Measurements from ENCODE around the gene ZBTB3. TPM values are rescaled to one million over a fixed set of nuclear protein-coding genes. Genes with fewer than 3 reads are reported as not detected.
"Not testable (repeated sequence)": the region's sequence is repeated elsewhere in the genome, so short reads cannot be mapped to it uniquely, and the experiment has no call there.

Gene ZBTB3
- total RNA-seq, 2 experiments from 2014 or later, result 13.3 to 13.4 TPM

- ChIA-PET CTCF (interaction anchor here (1.8 to 2.1 kb wide), 3 partner anchors 61 to 100 kb away, joined by 6 to 8 read pairs (median 7); no protein-coding TSS in a partner anchor), POLR2A (interaction anchor here (0.7 to 5.2 kb wide), 16 partner anchors 8 to 1431 kb away, joined by 3 to 90 read pairs (median 8); partner anchors contain the start of genes GANAB, GNG3, HNRNPUL2 and INTS5)
- Mint-ChIP-seq H3K27ac (peak overlapping the region; percentile 19), H3K4me1 (peaks cover 24% of the 10 kb centered on the region), H3K4me3 (peak overlapping the region; percentile 95), H3K36me3 (ENCODE audit: low read depth) (peaks cover 5% of the 10 kb centered on the region), H3K27me3 (no peaks in the 10 kb centered on the region), H3K9me3 (no peaks in the 10 kb centered on the region)
- no peak for DNase-seq
These were observed 1.2 kb upstream of the ZBTB3 start for GRCh38 chr11:62755086-62755615.

- no peak for DNase-seq
- H3K27ac Mint-ChIP-seq, result peak overlapping the region; percentile 93
- H3K4me1 Mint-ChIP-seq, result peaks cover 36% of the 10 kb centered on the region
- H3K4me3 Mint-ChIP-seq, result peak overlapping the region; percentile 95
- POLR2A ChIA-PET, result interaction anchor here (0.8 to 5.2 kb wide), 39 partner anchors 8 to 201 kb away, joined by 3 to 90 read pairs (median 6); partner anchors contain the start of genes C11orf98, CSKMT, GANAB and GNG3
- H3K27me3 Mint-ChIP-seq, result no peaks in the 10 kb centered on the region
- H3K36me3 Mint-ChIP-seq (ENCODE audit: low read depth), result peaks cover 11% of the 10 kb centered on the region
- no peaks in the 10 kb centered on the region for H3K9me3 Mint-ChIP-seq
- CTCF ChIA-PET, result interaction anchor here (0.9 to 2.2 kb wide), 23 partner anchors 9 to 196 kb away, joined by 3 to 30 read pairs (median 5); partner anchors contain the start of genes B3GAT3, EEF1G, HNRNPUL2 and POLR2G
These were observed 795 bp downstream of the ZBTB3 start for GRCh38 chr11:62752994-62753735.

GRCh38 chr11:62752177-62752785, 1.7 kb downstream of the ZBTB3 start:
- Mint-ChIP-seq H3K9me3 (no peaks in the 10 kb centered on the region), H3K4me1 (peaks cover 36% of the 10 kb centered on the region), H3K36me3 (ENCODE audit: low read depth) (peaks cover 11% of the 10 kb centered on the region), H3K27me3 (no peaks in the 10 kb centered on the region), H3K27ac (peak overlapping the region; percentile 93), H3K4me3 (peak overlapping the region; percentile 11)
- ChIA-PET CTCF (interaction anchor here (1.3 to 2.2 kb wide), 3 partner anchors 9 to 195 kb away, joined by 3 to 7 read pairs (median 5); partner anchors contain the start of genes POLR2G and TMEM179B), POLR2A (interaction anchor here (1.2 to 5.2 kb wide), 13 partner anchors 11 to 161 kb away, joined by 3 to 90 read pairs (median 12); partner anchors contain the start of genes C11orf98, CSKMT, GANAB and HNRNPUL2)
- DNase-seq, result no peak

GRCh38 chr11:62749931-62750330, 4.0 kb downstream of the ZBTB3 start:
- ChIA-PET POLR2A (interaction anchor here (0.6 to 1.9 kb wide), 2 partner anchors 12 to 91 kb away, joined by 4 to 5 read pairs; partner anchors contain the start of gene POLR2G), CTCF (interaction anchor here (0.7 kb wide), 1 partner anchor 348 kb away, joined by 3 read pairs; no protein-coding TSS in a partner anchor)
- Mint-ChIP-seq H3K36me3 (ENCODE audit: low read depth) (peaks cover 11% of the 10 kb centered on the region), H3K4me1 (peaks cover 33% of the 10 kb centered on the region)
- not testable (repeated sequence) for DNase-seq, H3K4me3 Mint-ChIP-seq, H3K27me3 Mint-ChIP-seq, H3K9me3 Mint-ChIP-seq, H3K27ac Mint-ChIP-seq

- H3K27me3 Mint-ChIP-seq, result no peaks in the 10 kb centered on the region
- H3K36me3 Mint-ChIP-seq (ENCODE audit: low read depth), result peaks cover 11% of the 10 kb centered on the region
- no peak overlapping the region for H3K4me3 Mint-ChIP-seq
- no peaks in the 10 kb centered on the region for H3K9me3 Mint-ChIP-seq
- no peak for DNase-seq
- H3K27ac Mint-ChIP-seq, result no peak overlapping the region
- POLR2A ChIA-PET, result interaction anchor here (0.7 to 2.7 kb wide), 6 partner anchors 11 to 156 kb away, joined by 3 to 8 read pairs (median 4); partner anchors contain the start of genes HNRNPUL2, POLR2G, TTC9C and TUT1
- peaks cover 19% of the 10 kb centered on the region for H3K4me1 Mint-ChIP-seq
- CTCF ChIA-PET, result interaction anchor here (1.2 to 1.5 kb wide), 4 partner anchors 13 to 114 kb away, joined by 3 to 7 read pairs (median 4); no protein-coding TSS in a partner anchor
These were observed 6.3 kb downstream of the ZBTB3 start for GRCh38 chr11:62747475-62748160.

GRCh38 chr11:62737196-62737595, 16.8 kb downstream of the ZBTB3 start:
- Mint-ChIP-seq H3K4me1 (peaks cover 7% of the 10 kb centered on the region), H3K9me3 (no peaks in the 10 kb centered on the region), H3K36me3 (ENCODE audit: low read depth) (peaks cover 37% of the 10 kb centered on the region), H3K4me3 (no peak overlapping the region), H3K27ac (no peak overlapping the region), H3K27me3 (no peaks in the 10 kb centered on the region)
- ChIA-PET CTCF (interaction anchor here (0.9 to 1.5 kb wide), 2 partner anchors 17 to 38 kb away, joined by 3 read pairs; partner anchors contain the start of gene ZBTB3), POLR2A (interaction anchor here (1.0 to 1.2 kb wide), 3 partner anchors 11 to 68 kb away, joined by 3 to 4 read pairs (median 3); partner anchors contain the start of gene NXF1)
- DNase-seq, result no peak

- H3K27ac Mint-ChIP-seq, result no peak overlapping the region
- H3K27me3 Mint-ChIP-seq, result no peaks in the 10 kb centered on the region
- no peak overlapping the region for H3K4me3 Mint-ChIP-seq
- no peak for DNase-seq
- no peaks in the 10 kb centered on the region for H3K9me3 Mint-ChIP-seq
- H3K4me1 Mint-ChIP-seq, result peaks cover 27% of the 10 kb centered on the region
- POLR2A ChIA-PET, result interaction anchor here (1.3 to 7.3 kb wide), 2 partner anchors 21 to 107 kb away, joined by 4 to 130 read pairs; partner anchors contain the start of genes WDR74 and ZBTB3
- H3K36me3 Mint-ChIP-seq (ENCODE audit: low read depth), result peaks cover 34% of the 10 kb centered on the region
- CTCF ChIA-PET, result interaction anchor here (0.7 to 1.0 kb wide), 2 partner anchors 44 to 107 kb away, joined by 3 to 4 read pairs; no protein-coding TSS in a partner anchor
These were observed 21.1 kb downstream of the ZBTB3 start for GRCh38 chr11:62732830-62733229.

- peaks cover 43% of the 10 kb centered on the region for H3K36me3 Mint-ChIP-seq (ENCODE audit: low read depth)
- H3K9me3 Mint-ChIP-seq, H3K27me3 Mint-ChIP-seq, H3K27ac Mint-ChIP-seq, DNase-seq: not testable (repeated sequence)
- CTCF ChIA-PET, result interaction anchor here (0.6 to 4.0 kb wide), 10 partner anchors 14 to 111 kb away, joined by 3 to 39 read pairs (median 6); partner anchors contain the start of genes POLR2G, TMEM179B and ZBTB3
- peaks cover 31% of the 10 kb centered on the region for H3K4me1 Mint-ChIP-seq
- peak overlapping the region; percentile 87 for H3K4me3 Mint-ChIP-seq
- POLR2A ChIA-PET, result interaction anchor here (1.0 to 9.9 kb wide), 12 partner anchors 8 to 139 kb away, joined by 3 to 234 read pairs (median 10); partner anchors contain the start of genes BSCL2, GNG3, TAF6L and TMEM179B
These were observed 23.9 kb downstream of the ZBTB3 start for GRCh38 chr11:62730076-62730475.

GRCh38 chr11:62728171-62728988, 25.6 kb downstream of the ZBTB3 start, which contains the start of gene TTC9C:
Gene TTC9C, plus strand, starts transcription at chr11:62728486. Its CDS starts 363 bp downstream, at chr11:62728849.
- Mint-ChIP-seq H3K27me3 (no peaks in the 10 kb centered on the region), H3K9me3 (no peaks in the 10 kb centered on the region), H3K4me1 (peaks cover 46% of the 10 kb centered on the region), H3K27ac (peak within 1 kb of the TSS; percentile 97), H3K36me3 (ENCODE audit: low read depth) (peaks cover 59% of the 10 kb centered on the region), H3K4me3 (peak within 1 kb of the TSS; percentile 87)
- peak; percentile 86 for DNase-seq
- ChIA-PET CTCF (interaction anchor here (1.0 to 4.0 kb wide), 15 partner anchors 13 to 153 kb away, joined by 3 to 39 read pairs (median 6); partner anchors contain the start of genes MTA2, POLR2G, SLC3A2 and TAF6L), POLR2A (interaction anchor here (0.7 to 9.9 kb wide), 29 partner anchors 14 to 176 kb away, joined by 3 to 234 read pairs (median 13); partner anchors contain the start of genes BSCL2, C11orf98, CSKMT and EEF1G)

- POLR2A ChIA-PET, result interaction anchor here (0.6 to 9.9 kb wide), 35 partner anchors 16 to 175 kb away, joined by 3 to 234 read pairs (median 7); partner anchors contain the start of genes BSCL2, C11orf98, CSKMT and EEF1G
- peak; percentile 88 for DNase-seq
- CTCF ChIA-PET, result interaction anchor here (0.6 to 4.0 kb wide), 20 partner anchors 8 to 153 kb away, joined by 3 to 39 read pairs (median 5); partner anchors contain the start of genes MTA2, POLR2G, SLC3A2 and TAF6L
- Mint-ChIP-seq H3K27ac (peak overlapping the region; percentile 97), H3K27me3 (no peaks in the 10 kb centered on the region), H3K4me3 (peak overlapping the region; percentile 87), H3K36me3 (ENCODE audit: low read depth) (peaks cover 59% of the 10 kb centered on the region), H3K9me3 (no peaks in the 10 kb centered on the region), H3K4me1 (peaks cover 45% of the 10 kb centered on the region)
These were observed 26.1 kb downstream of the ZBTB3 start for GRCh38 chr11:62727872-62728170.
